ENCODE data around the gene TWNK. TPM values are rescaled to one million over a fixed set of nuclear protein-coding genes. Genes with fewer than 3 reads are reported as not detected.

The TWNK gene
- total RNA-seq = 3.2 TPM
- 7.9 TPM for polyA plus RNA-seq

GRCh38 chr10:100986952-100987684, at the start of gene TWNK, which contains the start of gene MRPL43:
Gene TWNK (plus strand): TSS chr10:100987543. CDS start chr10:100988211, 668 bp downstream.
Gene MRPL43 (minus strand): TSS chr10:100987497. CDS start chr10:100987443, 54 bp downstream.
- no peaks in the 10 kb centered on the region for H3K4me1 ChIP-seq (ENCODE audit: insufficient read depth)
- no peak for DNase-seq (ENCODE audit: extremely low spot score)
- H3K4me3 ChIP-seq (ENCODE audit: low read depth, low read length) = peak within 1 kb of the TSS; percentile 79
- peak within 1 kb of the TSS; percentile 83 for H3K27ac ChIP-seq (ENCODE audit: low read depth)
- WGBS = under 1% methylated on average over 75 of the region's 75 CpGs
- no peaks in the 10 kb centered on the region for H3K36me3 ChIP-seq (ENCODE audit: insufficient read depth)

DNA sequence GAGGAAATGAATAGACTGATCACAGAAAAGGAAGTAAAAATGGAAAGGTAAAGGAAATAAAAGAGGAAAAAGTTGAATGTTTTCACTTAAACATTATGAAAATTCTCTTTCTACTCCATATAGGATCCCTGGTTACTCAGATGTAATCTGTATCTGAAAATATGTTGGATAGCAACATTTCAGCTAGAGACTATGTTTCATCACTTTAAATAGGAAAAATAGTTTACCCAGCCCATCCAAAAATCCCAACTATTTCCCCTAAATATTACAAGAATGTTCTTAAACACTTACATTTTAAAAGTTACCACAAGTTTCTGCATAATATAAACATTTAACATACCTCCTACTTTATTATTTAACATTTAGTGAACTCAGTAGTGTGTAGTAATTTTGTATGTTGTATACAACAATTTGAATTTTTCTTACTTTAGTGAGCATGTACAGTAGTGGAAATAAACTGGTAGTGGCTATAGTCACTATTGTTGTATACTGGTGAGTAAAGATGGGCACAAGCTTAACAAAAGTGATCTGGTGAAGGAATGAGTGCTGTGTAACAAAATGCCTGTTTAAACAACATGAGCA, 47.5 kb upstream of the TWNK start:
- no peak overlapping the region for H3K4me3 ChIP-seq (ENCODE audit: low read depth, low read length)
- peaks cover 5% of the 10 kb centered on the region for H3K36me3 ChIP-seq (ENCODE audit: insufficient read depth)
- no peak overlapping the region for H3K27ac ChIP-seq (ENCODE audit: low read depth)
- H3K4me1 ChIP-seq (ENCODE audit: insufficient read depth) = no peaks in the 10 kb centered on the region
- no peak for DNase-seq (ENCODE audit: extremely low spot score)

DNA sequence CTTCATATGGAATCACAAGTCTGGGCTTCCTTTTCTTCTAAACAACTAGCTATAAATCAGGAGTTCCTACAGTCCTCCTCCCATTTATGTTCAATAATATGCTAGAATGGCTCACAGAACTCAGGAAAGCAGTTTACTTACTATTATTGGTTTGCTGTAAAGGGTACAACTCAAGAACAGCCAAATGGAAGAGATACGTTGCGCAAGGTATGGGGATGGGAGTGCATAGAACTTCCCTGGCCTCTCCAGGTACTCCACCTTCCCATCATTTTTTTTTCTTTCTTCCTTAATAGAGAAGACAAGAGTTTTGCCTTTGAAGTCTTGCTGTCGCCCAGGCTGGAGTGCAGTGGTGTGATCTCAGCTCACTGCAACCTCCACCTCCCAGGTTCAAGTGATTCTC, 45.1 kb upstream of the TWNK start:
- peaks cover 4% of the 10 kb centered on the region for H3K36me3 ChIP-seq (ENCODE audit: insufficient read depth)
- DNase-seq (ENCODE audit: extremely low spot score) = no peak
- 96% methylated on average over 3 of the region's 3 CpGs for WGBS
- no peaks in the 10 kb centered on the region for H3K4me1 ChIP-seq (ENCODE audit: insufficient read depth)
- H3K4me3 ChIP-seq (ENCODE audit: low read depth, low read length) = no peak overlapping the region
- H3K27ac ChIP-seq (ENCODE audit: low read depth) = no peak overlapping the region

- Histone ChIP-seq H3K36me3 (ENCODE audit: insufficient read depth) (peaks cover 5% of the 10 kb centered on the region), H3K4me3 (ENCODE audit: low read depth, low read length) (no peak overlapping the region)
- no peak for DNase-seq (ENCODE audit: extremely low spot score)
Observed at GRCh38 chr10:100943508-100943907, 43.8 kb upstream of the TWNK start.

GRCh38 chr10:100945754-100946153, 41.6 kb upstream of the TWNK start:
- Histone ChIP-seq H3K27ac (ENCODE audit: low read depth) (no peak overlapping the region), H3K36me3 (ENCODE audit: insufficient read depth) (peaks cover 9% of the 10 kb centered on the region), H3K4me1 (ENCODE audit: insufficient read depth) (no peaks in the 10 kb centered on the region), H3K4me3 (ENCODE audit: low read depth, low read length) (no peak overlapping the region)
- no peak for DNase-seq (ENCODE audit: extremely low spot score)

More at GRCh38 chr10:100943508-100943907, 43.8 kb upstream of the TWNK start:
- no peak overlapping the region for H3K27ac ChIP-seq (ENCODE audit: low read depth)
- H3K4me1 ChIP-seq (ENCODE audit: insufficient read depth) = no peaks in the 10 kb centered on the region

GRCh38 chr10:100948916-100949315, 38.4 kb upstream of the TWNK start:
- peaks cover 11% of the 10 kb centered on the region for H3K36me3 ChIP-seq (ENCODE audit: insufficient read depth)
- H3K27ac ChIP-seq (ENCODE audit: low read depth) = no peak overlapping the region
- H3K4me1 ChIP-seq (ENCODE audit: insufficient read depth) = no peaks in the 10 kb centered on the region
- WGBS = 93% methylated on average over 3 of the region's 3 CpGs
- H3K4me3 ChIP-seq (ENCODE audit: low read depth, low read length) = no peak overlapping the region
- no peak for DNase-seq (ENCODE audit: extremely low spot score)

- Histone ChIP-seq H3K36me3 (ENCODE audit: insufficient read depth) (peaks cover 2% of the 10 kb centered on the region), H3K27ac (ENCODE audit: low read depth) (no peak overlapping the region), H3K4me3 (ENCODE audit: low read depth, low read length) (no peak overlapping the region), H3K4me1 (ENCODE audit: insufficient read depth) (no peaks in the 10 kb centered on the region)
- DNase-seq (ENCODE audit: extremely low spot score) = no peak
Observed at GRCh38 chr10:100960251-100960650, 27.1 kb upstream of the TWNK start.

- no peaks in the 10 kb centered on the region for H3K4me1 ChIP-seq (ENCODE audit: insufficient read depth)
- no peak overlapping the region for H3K27ac ChIP-seq (ENCODE audit: low read depth)
- no peak for DNase-seq (ENCODE audit: extremely low spot score)
- no peaks in the 10 kb centered on the region for H3K36me3 ChIP-seq (ENCODE audit: insufficient read depth)
- H3K4me3 ChIP-seq (ENCODE audit: low read depth, low read length) = no peak overlapping the region
- 76% methylated on average over 4 of the region's 4 CpGs for whole genome bisulfite sequencing
Observed at GRCh38 chr10:100962351-100963080, 24.8 kb upstream of the TWNK start.

DNA sequence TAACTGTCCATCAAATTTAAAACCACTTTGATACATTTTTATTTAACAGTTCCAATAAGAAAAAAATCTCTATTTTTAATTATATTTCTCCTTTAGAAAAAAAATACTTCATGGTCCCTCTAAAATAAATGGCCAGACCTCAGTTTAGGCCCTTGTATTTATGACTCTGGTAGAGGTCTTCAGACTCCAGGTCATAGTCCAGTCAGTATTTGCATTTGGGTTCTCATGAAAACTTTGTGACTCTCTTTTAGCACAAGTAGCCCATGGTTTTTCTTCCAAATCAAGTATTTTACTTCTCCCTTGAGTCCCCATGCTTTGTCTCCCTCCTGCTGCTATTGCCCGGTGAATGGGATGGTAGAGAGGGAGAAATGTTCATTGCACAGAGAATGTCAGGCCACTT, 23.5 kb upstream of the TWNK start:
- no peak for DNase-seq (ENCODE audit: extremely low spot score)
- Histone ChIP-seq H3K27ac (ENCODE audit: low read depth) (no peak overlapping the region), H3K4me3 (ENCODE audit: low read depth, low read length) (no peak overlapping the region), H3K4me1 (ENCODE audit: insufficient read depth) (no peaks in the 10 kb centered on the region), H3K36me3 (ENCODE audit: insufficient read depth) (no peaks in the 10 kb centered on the region)
- 94% methylated on average over 1 of the region's 1 CpG for WGBS

DNA sequence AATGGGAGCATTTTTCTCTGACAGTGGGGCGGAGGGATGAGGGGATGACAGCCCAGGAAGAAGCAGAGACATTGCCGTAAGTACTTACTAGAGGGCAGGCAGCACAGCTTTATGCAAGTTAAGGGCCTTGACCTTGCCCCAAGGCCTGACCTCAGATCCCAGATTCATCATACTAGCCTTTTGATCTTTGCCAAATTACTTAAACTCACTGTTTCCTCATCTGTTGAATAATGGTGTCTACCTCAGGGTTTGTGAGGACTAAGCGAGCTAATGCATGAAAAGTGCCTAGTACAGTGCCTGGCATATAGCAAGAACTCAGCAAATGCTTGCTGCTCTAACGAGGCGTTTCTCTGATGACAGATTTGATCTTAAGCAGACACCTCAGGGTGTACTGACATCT, 21.5 kb upstream of the TWNK start:
- WGBS = 68% methylated on average over 5 of the region's 5 CpGs
- H3K4me3 ChIP-seq (ENCODE audit: low read depth, low read length) = no peak overlapping the region
- no peak overlapping the region for H3K27ac ChIP-seq (ENCODE audit: low read depth)
- no peak for DNase-seq (ENCODE audit: extremely low spot score)
- H3K36me3 ChIP-seq (ENCODE audit: insufficient read depth) = no peaks in the 10 kb centered on the region
- no peaks in the 10 kb centered on the region for H3K4me1 ChIP-seq (ENCODE audit: insufficient read depth)

- Histone ChIP-seq H3K4me3 (ENCODE audit: low read depth, low read length) (no peak overlapping the region), H3K36me3 (ENCODE audit: insufficient read depth) (no peaks in the 10 kb centered on the region), H3K27ac (ENCODE audit: low read depth) (no peak overlapping the region), H3K4me1 (ENCODE audit: insufficient read depth) (no peaks in the 10 kb centered on the region)
- no peak for DNase-seq (ENCODE audit: extremely low spot score)
- 63% methylated on average over 2 of the region's 2 CpGs for WGBS
Observed at GRCh38 chr10:100966887-100967286, 20.5 kb upstream of the TWNK start.

GRCh38 chr10:100967332-100967731, 20.0 kb upstream of the TWNK start:
- DNase-seq (ENCODE audit: extremely low spot score) = no peak
- no peak overlapping the region for H3K27ac ChIP-seq (ENCODE audit: low read depth)
- 79% methylated on average over 2 of the region's 2 CpGs for WGBS
- H3K4me1 ChIP-seq (ENCODE audit: insufficient read depth) = no peaks in the 10 kb centered on the region
- no peak overlapping the region for H3K4me3 ChIP-seq (ENCODE audit: low read depth, low read length)
- no peaks in the 10 kb centered on the region for H3K36me3 ChIP-seq (ENCODE audit: insufficient read depth)

GRCh38 chr10:100968062-100968736, 19.1 kb upstream of the TWNK start:
- WGBS = 74% methylated on average over 2 of the region's 2 CpGs
- no peaks in the 10 kb centered on the region for H3K4me1 ChIP-seq (ENCODE audit: insufficient read depth)
- H3K36me3 ChIP-seq (ENCODE audit: insufficient read depth) = no peaks in the 10 kb centered on the region
- no peak for DNase-seq (ENCODE audit: extremely low spot score)
- no peak overlapping the region for H3K4me3 ChIP-seq (ENCODE audit: low read depth, low read length)
- H3K27ac ChIP-seq (ENCODE audit: low read depth) = no peak overlapping the region

GRCh38 chr10:100968863-100969186, 18.5 kb upstream of the TWNK start:
- 17% methylated on average over 9 of the region's 9 CpGs for WGBS
- no peaks in the 10 kb centered on the region for H3K36me3 ChIP-seq (ENCODE audit: insufficient read depth)
- H3K4me3 ChIP-seq (ENCODE audit: low read depth, low read length) = peak overlapping the region; percentile 65
- H3K27ac ChIP-seq (ENCODE audit: low read depth) = no peak overlapping the region
- no peak for DNase-seq (ENCODE audit: extremely low spot score)
- no peaks in the 10 kb centered on the region for H3K4me1 ChIP-seq (ENCODE audit: insufficient read depth)

All from urinary bladder (tissue), 4 donors.